ENCODE data around the gene KCNH1. TPM values are rescaled to one million over a fixed set of nuclear protein-coding genes. Genes with fewer than 3 reads are reported as not detected.

Gene KCNH1
- total RNA-seq, 1 experiment from 2014 or later, result 0.17 TPM

DNA sequence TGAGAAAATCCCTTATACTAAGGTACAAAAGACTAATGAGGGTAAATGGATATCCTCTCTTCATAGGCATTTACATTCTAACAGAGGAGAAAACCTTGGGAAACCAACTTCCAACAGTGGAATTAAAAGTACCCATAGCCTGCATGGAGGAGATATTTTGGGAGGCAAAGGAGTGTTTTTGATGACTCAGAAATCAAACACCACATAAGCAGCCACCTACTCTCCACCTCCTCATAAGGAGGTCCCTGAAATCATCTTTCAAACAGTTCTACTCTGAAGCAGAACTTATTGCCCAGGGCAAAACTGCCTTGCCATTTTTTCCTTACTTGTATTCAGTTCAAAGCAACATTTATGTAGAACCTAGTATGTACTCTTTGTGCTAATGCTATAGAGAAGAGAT, 211.3 kb downstream of the KCNH1 start:
- no peak for ATAC-seq
- Mint-ChIP-seq H3K4me1 (peaks cover 12% of the 10 kb centered on the region), H3K27me3 (ENCODE audit: low read depth) (0 out of 2 replicates have a peak, but pooled peaks cover under 1% of the 10 kb centered on the region), H3K36me3 (no peaks in the 10 kb centered on the region), H3K4me3 (no peak overlapping the region), H3K27ac (no peak overlapping the region), H3K9me3 (peaks cover 6% of the 10 kb centered on the region)
- TF ChIP-seq ZBTB21 (CRISPR knock-in tag; IDR thresholded peaks at IDR 0.05; ENCODE audit: borderline replicate concordance), result no peak
- TF ChIP-seq, protein P1, sequence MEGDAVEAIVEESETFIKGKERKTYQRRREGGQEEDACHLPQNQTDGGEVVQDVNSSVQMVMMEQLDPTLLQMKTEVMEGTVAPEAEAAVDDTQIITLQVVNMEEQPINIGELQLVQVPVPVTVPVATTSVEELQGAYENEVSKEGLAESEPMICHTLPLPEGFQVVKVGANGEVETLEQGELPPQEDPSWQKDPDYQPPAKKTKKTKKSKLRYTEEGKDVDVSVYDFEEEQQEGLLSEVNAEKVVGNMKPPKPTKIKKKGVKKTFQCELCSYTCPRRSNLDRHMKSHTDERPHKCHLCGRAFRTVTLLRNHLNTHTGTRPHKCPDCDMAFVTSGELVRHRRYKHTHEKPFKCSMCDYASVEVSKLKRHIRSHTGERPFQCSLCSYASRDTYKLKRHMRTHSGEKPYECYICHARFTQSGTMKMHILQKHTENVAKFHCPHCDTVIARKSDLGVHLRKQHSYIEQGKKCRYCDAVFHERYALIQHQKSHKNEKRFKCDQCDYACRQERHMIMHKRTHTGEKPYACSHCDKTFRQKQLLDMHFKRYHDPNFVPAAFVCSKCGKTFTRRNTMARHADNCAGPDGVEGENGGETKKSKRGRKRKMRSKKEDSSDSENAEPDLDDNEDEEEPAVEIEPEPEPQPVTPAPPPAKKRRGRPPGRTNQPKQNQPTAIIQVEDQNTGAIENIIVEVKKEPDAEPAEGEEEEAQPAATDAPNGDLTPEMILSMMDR (IDR thresholded peaks at IDR 0.05), result no peak
- TF ChIP-seq, protein P2, sequence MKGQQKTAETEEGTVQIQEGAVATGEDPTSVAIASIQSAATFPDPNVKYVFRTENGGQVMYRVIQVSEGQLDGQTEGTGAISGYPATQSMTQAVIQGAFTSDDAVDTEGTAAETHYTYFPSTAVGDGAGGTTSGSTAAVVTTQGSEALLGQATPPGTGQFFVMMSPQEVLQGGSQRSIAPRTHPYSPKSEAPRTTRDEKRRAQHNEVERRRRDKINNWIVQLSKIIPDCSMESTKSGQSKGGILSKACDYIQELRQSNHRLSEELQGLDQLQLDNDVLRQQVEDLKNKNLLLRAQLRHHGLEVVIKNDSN (CRISPR knock-in tag; IDR thresholded peaks at IDR 0.05), result no peak
- no peak for TF ChIP-seq PRRX2 (CRISPR knock-in tag; IDR thresholded peaks at IDR 0.05)
- TF ChIP-seq FOXP1 (CRISPR knock-in tag; IDR thresholded peaks at IDR 0.05; ENCODE audit: borderline replicate concordance), result no peak
- TF ChIP-seq OVOL2 (CRISPR knock-in tag; IDR thresholded peaks at IDR 0.05; ENCODE audit: borderline replicate concordance), result no peak
- TF ChIP-seq ZNF219 (CRISPR knock-in tag; IDR thresholded peaks at IDR 0.05; ENCODE audit: borderline replicate concordance), result no peak
- TF ChIP-seq, protein P3, sequence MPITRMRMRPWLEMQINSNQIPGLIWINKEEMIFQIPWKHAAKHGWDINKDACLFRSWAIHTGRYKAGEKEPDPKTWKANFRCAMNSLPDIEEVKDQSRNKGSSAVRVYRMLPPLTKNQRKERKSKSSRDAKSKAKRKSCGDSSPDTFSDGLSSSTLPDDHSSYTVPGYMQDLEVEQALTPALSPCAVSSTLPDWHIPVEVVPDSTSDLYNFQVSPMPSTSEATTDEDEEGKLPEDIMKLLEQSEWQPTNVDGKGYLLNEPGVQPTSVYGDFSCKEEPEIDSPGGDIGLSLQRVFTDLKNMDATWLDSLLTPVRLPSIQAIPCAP (CRISPR knock-in tag; IDR thresholded peaks at IDR 0.05), result no peak
- TF ChIP-seq FOXK1 (CRISPR knock-in tag; IDR thresholded peaks at IDR 0.05), result no peak
- no peak for TF ChIP-seq ZNF416 (CRISPR knock-in tag; IDR thresholded peaks at IDR 0.05)
- no peak for TF ChIP-seq NFYB (CRISPR knock-in tag; conservative IDR thresholded peaks at IDR 0.05; ENCODE audit: low read depth)
- TF ChIP-seq, protein P4, sequence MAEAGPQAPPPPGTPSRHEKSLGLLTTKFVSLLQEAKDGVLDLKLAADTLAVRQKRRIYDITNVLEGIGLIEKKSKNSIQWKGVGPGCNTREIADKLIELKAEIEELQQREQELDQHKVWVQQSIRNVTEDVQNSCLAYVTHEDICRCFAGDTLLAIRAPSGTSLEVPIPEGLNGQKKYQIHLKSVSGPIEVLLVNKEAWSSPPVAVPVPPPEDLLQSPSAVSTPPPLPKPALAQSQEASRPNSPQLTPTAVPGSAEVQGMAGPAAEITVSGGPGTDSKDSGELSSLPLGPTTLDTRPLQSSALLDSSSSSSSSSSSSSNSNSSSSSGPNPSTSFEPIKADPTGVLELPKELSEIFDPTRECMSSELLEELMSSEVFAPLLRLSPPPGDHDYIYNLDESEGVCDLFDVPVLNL (CRISPR knock-in tag; IDR thresholded peaks at IDR 0.05; ENCODE audit: borderline replicate concordance, low read depth), result no peak
- TF ChIP-seq HMGA2 (CRISPR knock-in tag; IDR thresholded peaks at IDR 0.05), result no peak
- no peak for TF ChIP-seq JAZF1 (CRISPR knock-in tag; IDR thresholded peaks at IDR 0.05)
- POLR2A ChIA-PET, result no interaction called here
- no peak for DNase-seq (ENCODE audit: low spot score)
- CTCF ChIA-PET, result no interaction called here

DNA sequence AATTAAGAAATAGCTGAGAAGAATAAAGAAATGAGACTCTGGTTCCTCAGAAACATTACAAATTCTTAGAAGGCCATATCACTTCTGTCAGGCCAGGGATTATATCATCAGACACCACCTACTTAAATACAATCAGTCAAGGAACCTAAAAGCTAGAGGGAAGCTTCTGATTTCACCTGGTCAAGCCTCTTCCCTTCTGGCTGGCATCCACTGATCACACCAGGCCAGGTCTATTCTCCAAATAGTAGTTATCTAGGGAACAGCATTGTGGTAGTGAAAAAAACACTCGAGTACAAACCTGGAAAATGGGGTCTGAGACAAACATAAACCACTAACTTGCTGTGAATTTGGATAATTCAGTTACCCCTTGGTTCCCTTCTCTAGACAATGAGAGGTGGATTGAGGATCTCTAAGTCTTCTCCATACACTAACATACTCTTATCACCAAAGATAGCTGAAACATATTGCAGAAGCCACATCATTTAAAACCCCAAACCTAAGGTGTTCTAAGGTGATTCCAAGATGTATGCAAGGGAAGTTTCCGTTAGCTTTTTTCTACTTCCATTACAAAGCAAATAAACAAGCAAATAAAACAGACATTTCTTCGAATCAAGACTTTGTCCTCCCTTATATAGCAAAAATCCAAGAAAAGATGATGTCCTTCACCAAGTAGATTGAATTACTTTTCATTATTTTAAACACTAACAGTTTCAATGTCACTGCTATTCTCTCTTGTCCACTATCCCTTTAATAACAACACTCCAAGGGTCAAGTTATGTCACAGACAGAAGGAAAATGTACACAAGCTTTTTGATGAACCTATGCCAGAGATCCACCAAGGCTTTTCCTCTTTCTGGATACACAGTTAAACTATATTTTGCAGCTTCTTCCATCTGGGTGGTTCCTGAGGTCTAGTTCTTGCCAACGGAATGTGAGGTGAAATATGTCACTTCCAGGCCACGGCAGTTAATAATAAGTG, 212.9 kb downstream of the KCNH1 start:
- Mint-ChIP-seq H3K9me3 (peaks cover 3% of the 10 kb centered on the region; the same call in 1 of the 2 replicates), H3K36me3 (no peaks in the 10 kb centered on the region)
- CTCF ChIA-PET, result interaction anchor here (1.0 kb wide), 1 partner anchor 29 kb away, joined by 3 read pairs; no protein-coding TSS in a partner anchor
- no peak for TF ChIP-seq NR1H2 (CRISPR knock-in tag; IDR thresholded peaks at IDR 0.05)
- TF ChIP-seq, protein P5, sequence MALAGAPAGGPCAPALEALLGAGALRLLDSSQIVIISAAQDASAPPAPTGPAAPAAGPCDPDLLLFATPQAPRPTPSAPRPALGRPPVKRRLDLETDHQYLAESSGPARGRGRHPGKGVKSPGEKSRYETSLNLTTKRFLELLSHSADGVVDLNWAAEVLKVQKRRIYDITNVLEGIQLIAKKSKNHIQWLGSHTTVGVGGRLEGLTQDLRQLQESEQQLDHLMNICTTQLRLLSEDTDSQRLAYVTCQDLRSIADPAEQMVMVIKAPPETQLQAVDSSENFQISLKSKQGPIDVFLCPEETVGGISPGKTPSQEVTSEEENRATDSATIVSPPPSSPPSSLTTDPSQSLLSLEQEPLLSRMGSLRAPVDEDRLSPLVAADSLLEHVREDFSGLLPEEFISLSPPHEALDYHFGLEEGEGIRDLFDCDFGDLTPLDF (CRISPR knock-in tag; IDR thresholded peaks at IDR 0.05), result no peak
- TF ChIP-seq SOX15 (CRISPR knock-in tag; IDR thresholded peaks at IDR 0.05), result no peak
- no peak for TF ChIP-seq ZNF423 (CRISPR knock-in tag; IDR thresholded peaks at IDR 0.05)
- TF ChIP-seq NFATC4 (CRISPR knock-in tag; IDR thresholded peaks at IDR 0.05), result no peak
- no peak for TF ChIP-seq CBFB (CRISPR knock-in tag; IDR thresholded peaks at IDR 0.05; ENCODE audit: low read depth)
- no peak for TF ChIP-seq SMAD4 (CRISPR knock-in tag; IDR thresholded peaks at IDR 0.05)
- TF ChIP-seq, protein P6, sequence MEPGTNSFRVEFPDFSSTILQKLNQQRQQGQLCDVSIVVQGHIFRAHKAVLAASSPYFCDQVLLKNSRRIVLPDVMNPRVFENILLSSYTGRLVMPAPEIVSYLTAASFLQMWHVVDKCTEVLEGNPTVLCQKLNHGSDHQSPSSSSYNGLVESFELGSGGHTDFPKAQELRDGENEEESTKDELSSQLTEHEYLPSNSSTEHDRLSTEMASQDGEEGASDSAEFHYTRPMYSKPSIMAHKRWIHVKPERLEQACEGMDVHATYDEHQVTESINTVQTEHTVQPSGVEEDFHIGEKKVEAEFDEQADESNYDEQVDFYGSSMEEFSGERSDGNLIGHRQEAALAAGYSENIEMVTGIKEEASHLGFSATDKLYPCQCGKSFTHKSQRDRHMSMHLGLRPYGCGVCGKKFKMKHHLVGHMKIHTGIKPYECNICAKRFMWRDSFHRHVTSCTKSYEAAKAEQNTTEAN (CRISPR knock-in tag; IDR thresholded peaks at IDR 0.05), result no peak
- no peak for TF ChIP-seq NFE2L1 (CRISPR knock-in tag; IDR thresholded peaks at IDR 0.05)
- TF ChIP-seq, protein P7, sequence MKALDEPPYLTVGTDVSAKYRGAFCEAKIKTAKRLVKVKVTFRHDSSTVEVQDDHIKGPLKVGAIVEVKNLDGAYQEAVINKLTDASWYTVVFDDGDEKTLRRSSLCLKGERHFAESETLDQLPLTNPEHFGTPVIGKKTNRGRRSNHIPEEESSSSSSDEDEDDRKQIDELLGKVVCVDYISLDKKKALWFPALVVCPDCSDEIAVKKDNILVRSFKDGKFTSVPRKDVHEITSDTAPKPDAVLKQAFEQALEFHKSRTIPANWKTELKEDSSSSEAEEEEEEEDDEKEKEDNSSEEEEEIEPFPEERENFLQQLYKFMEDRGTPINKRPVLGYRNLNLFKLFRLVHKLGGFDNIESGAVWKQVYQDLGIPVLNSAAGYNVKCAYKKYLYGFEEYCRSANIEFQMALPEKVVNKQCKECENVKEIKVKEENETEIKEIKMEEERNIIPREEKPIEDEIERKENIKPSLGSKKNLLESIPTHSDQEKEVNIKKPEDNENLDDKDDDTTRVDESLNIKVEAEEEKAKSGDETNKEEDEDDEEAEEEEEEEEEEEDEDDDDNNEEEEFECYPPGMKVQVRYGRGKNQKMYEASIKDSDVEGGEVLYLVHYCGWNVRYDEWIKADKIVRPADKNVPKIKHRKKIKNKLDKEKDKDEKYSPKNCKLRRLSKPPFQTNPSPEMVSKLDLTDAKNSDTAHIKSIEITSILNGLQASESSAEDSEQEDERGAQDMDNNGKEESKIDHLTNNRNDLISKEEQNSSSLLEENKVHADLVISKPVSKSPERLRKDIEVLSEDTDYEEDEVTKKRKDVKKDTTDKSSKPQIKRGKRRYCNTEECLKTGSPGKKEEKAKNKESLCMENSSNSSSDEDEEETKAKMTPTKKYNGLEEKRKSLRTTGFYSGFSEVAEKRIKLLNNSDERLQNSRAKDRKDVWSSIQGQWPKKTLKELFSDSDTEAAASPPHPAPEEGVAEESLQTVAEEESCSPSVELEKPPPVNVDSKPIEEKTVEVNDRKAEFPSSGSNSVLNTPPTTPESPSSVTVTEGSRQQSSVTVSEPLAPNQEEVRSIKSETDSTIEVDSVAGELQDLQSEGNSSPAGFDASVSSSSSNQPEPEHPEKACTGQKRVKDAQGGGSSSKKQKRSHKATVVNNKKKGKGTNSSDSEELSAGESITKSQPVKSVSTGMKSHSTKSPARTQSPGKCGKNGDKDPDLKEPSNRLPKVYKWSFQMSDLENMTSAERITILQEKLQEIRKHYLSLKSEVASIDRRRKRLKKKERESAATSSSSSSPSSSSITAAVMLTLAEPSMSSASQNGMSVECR (CRISPR knock-in tag; IDR thresholded peaks at IDR 0.05; ENCODE audit: borderline replicate concordance), result no peak

More for the DNA sequence above, 212.9 kb downstream of the KCNH1 start:
- POLR2A ChIA-PET, result no interaction called here
- H3K27ac Mint-ChIP-seq, result no peak overlapping the region
- H3K4me3 Mint-ChIP-seq, result no peak overlapping the region
- H3K4me1 Mint-ChIP-seq, result peaks cover 17% of the 10 kb centered on the region
- DNase-seq (ENCODE audit: low spot score) (no peak), ATAC-seq (no peak)
- 0 out of 2 replicates have a peak, but pooled peaks cover 4% of the 10 kb centered on the region for H3K27me3 Mint-ChIP-seq (ENCODE audit: low read depth)
